ENCODE measurements around the gene CBX1. TPM values are rescaled to one million over a fixed set of nuclear protein-coding genes. Genes with fewer than 3 reads are reported as not detected.

Gene CBX1
- total and polyA plus RNA-seq, 10 of the 15 experiments (the other 5 are each of a cell fraction or from before 2014, with no cell fraction given): 11.8 to 99.2 (median 43.5) TPM

GRCh38 chr17:48056879-48057278 lies 44.4 kb downstream of the CBX1 start:
- no peak for ATAC-seq
- WGBS (ENCODE audit: insufficient coverage, insufficient replicate concordance, low lambda C conversion rate, missing lambda C conversion rate): 50% methylated on average over 2 of the region's 2 CpGs
- H3K9ac ChIP-seq (ENCODE audit: control insufficient read depth, insufficient read depth, low read length): no peak overlapping the region
- in situ Hi-C loops (cut with MboI) (no loop called here), intact Hi-C loops (cut with micrococcal nuclease; ENCODE audit: unreplicated experiment) (no loop called here)
- H3K9me3 ChIP-seq (replicated peaks; ENCODE audit: control insufficient read depth, insufficient read depth, low read length): no peaks in the 10 kb centered on the region
- ChIA-PET CTCF (interaction anchor here (1.1 to 7.2 kb wide), 6 partner anchors 17 to 55 kb away, joined by 3 to 43 read pairs (median 20); no protein-coding TSS in a partner anchor), RAD21 (ENCODE audit: unreplicated experiment) (interaction anchor here (0.8 to 5.7 kb wide), 3 partner anchors 19 to 31 kb away, joined by 3 to 32 read pairs (median 3); no protein-coding TSS in a partner anchor), SMC1A (ENCODE audit: uncharacterized antibody, unreplicated experiment) (interaction anchor here (0.8 to 3.9 kb wide), 5 partner anchors 10 to 86 kb away, joined by 3 to 15 read pairs (median 3); no protein-coding TSS in a partner anchor), POLR2A (interaction anchor here (0.9 to 3.3 kb wide), 4 partner anchors 10 to 55 kb away, joined by 3 to 18 read pairs (median 9); no protein-coding TSS in a partner anchor)
- H3K27ac ChIP-seq (ENCODE audit: control insufficient read depth, insufficient read depth): peak overlapping the region; percentile 68
- 0 out of 2 replicates have a peak, but pooled peaks have one; percentile 7 for TF ChIP-seq POLR2A (IDR thresholded peaks at IDR 0.05; ENCODE audit: low read depth, low read length)
- no peak for TF ChIP-seq BHLHE40 (IDR thresholded peaks at IDR 0.05; ENCODE audit: borderline replicate concordance in 1 of 2, low read depth in 2 of 2, low read length in 1 of 2)
- H3K4me3 ChIP-seq: peak overlapping the region; percentile 64; the same call in 1 of the 2 replicates
- peak overlapping the region; percentile 11; the same call in 1 of the 2 replicates for H3K4me2 ChIP-seq (ENCODE audit: control insufficient read depth, insufficient read depth)
- H3K27me3 ChIP-seq (replicated peaks in 1 of 2; ENCODE audit: control insufficient read depth in 2 of 2, insufficient read depth in 2 of 2, low read length in 1 of 2): no peaks in the 10 kb centered on the region
- peaks cover 24% of the 10 kb centered on the region for H3K4me1 ChIP-seq (ENCODE audit: control insufficient read depth, insufficient read depth, low read length)
- H3K36me3 ChIP-seq (ENCODE audit: control insufficient read depth in 2 of 2, insufficient read depth in 2 of 2, low read length in 1 of 2): peaks cover 40 to 51% of the 10 kb centered on the region in 2 experiments
- DNase-seq (ENCODE audit: low read depth, low spot score): no peak
- H4K20me1 ChIP-seq (ENCODE audit: control insufficient read depth, insufficient read depth): peaks cover 4% of the 10 kb centered on the region; the same call in 1 of the 2 replicates
- FAIRE-seq: no peak
- no peak overlapping the region for H2AFZ ChIP-seq (ENCODE audit: control insufficient read depth, low read depth, low read length)
- no TSS peak for BruUV-seq (replicated peaks)
- peaks cover 63% of the 10 kb centered on the region for H3K79me2 ChIP-seq (ENCODE audit: control insufficient read depth, insufficient read depth, low read length)

- peaks cover 5% of the 10 kb centered on the region; the same call in 1 of the 2 replicates for H4K20me1 ChIP-seq (ENCODE audit: control insufficient read depth, insufficient read depth)
- no TSS peak for BruUV-seq (replicated peaks)
- ChIA-PET SMC1A (ENCODE audit: uncharacterized antibody, unreplicated experiment) (interaction anchor here (0.8 to 3.9 kb wide), 10 partner anchors 9 to 86 kb away, joined by 3 to 15 read pairs (median 4); no protein-coding TSS in a partner anchor), CTCF (interaction anchor here (0.8 to 7.2 kb wide), 8 partner anchors 10 to 55 kb away, joined by 3 to 43 read pairs (median 11); no protein-coding TSS in a partner anchor), POLR2A (interaction anchor here (0.5 to 3.3 kb wide), 8 partner anchors 10 to 56 kb away, joined by 3 to 18 read pairs (median 6); partner anchors contain the start of gene SNX11), RAD21 (ENCODE audit: unreplicated experiment) (interaction anchor here (0.8 to 5.7 kb wide), 5 partner anchors 12 to 56 kb away, joined by 3 to 32 read pairs (median 3); no protein-coding TSS in a partner anchor)
- in situ Hi-C loops (cut with MboI): no loop called here
- DNase-seq (ENCODE audit: low read depth, low spot score) (no peak), ATAC-seq (no peak), FAIRE-seq (no peak)
- 93% methylated on average over 10 of the region's 10 CpGs for WGBS (ENCODE audit: insufficient coverage, insufficient replicate concordance, low lambda C conversion rate, missing lambda C conversion rate)
- H3K36me3 ChIP-seq (ENCODE audit: control insufficient read depth in 2 of 2, insufficient read depth in 2 of 2, low read length in 1 of 2): peaks cover 44 to 48% of the 10 kb centered on the region in 2 experiments
- peak overlapping the region; percentile 91 for H3K4me2 ChIP-seq (ENCODE audit: control insufficient read depth, insufficient read depth)
- no peak overlapping the region for H2AFZ ChIP-seq (ENCODE audit: control insufficient read depth, low read depth, low read length)
- H3K27ac ChIP-seq (ENCODE audit: control insufficient read depth, insufficient read depth): peak overlapping the region; percentile 68
- peak overlapping the region; percentile 66 for H3K9ac ChIP-seq (ENCODE audit: control insufficient read depth, insufficient read depth, low read length)
- no peaks in the 10 kb centered on the region for H3K9me3 ChIP-seq (replicated peaks; ENCODE audit: control insufficient read depth, insufficient read depth, low read length)
- H3K79me2 ChIP-seq (ENCODE audit: control insufficient read depth, insufficient read depth, low read length): peaks cover 68% of the 10 kb centered on the region
- intact Hi-C loops (cut with micrococcal nuclease; ENCODE audit: unreplicated experiment): no loop called here
- H3K4me3 ChIP-seq: peak overlapping the region; percentile 64
- no peaks in the 10 kb centered on the region for H3K27me3 ChIP-seq (replicated peaks in 1 of 2; ENCODE audit: control insufficient read depth in 2 of 2, insufficient read depth in 2 of 2, low read length in 1 of 2)
- TF ChIP-seq POLR2A (IDR thresholded peaks at IDR 0.05; ENCODE audit: low read depth, low read length): 0 out of 2 replicates have a peak, but pooled peaks have one; percentile 2
- TF ChIP-seq MYB (IDR thresholded peaks at IDR 0.05; ENCODE audit: borderline replicate concordance, low read depth, low read length): no peak
- H3K4me1 ChIP-seq (ENCODE audit: control insufficient read depth, insufficient read depth, low read length): peaks cover 24% of the 10 kb centered on the region
These were observed 45.0 kb downstream of the CBX1 start for GRCh38 chr17:48056246-48056745.
